Gastroesophageal sphincter (tissue), 4 donors: ENCODE measurements around the gene RMP24.

Experiments
- ATAC-seq: fragments of 150-250 bp; one replicate; pipeline ENCODE4 v1.9.1; 2016; ENCODE audit warnings: mild to moderate bottlenecking, moderate library complexity
- H3K27ac ChIP-seq, 4 donors: fragments of 200-600 bp; sonication (generic) in 3 of 4; 1 replicate in 3 of 4; 2 replicates in 1 of 4; pipeline ENCODE4 v1.5.1; 2016 to 2019
- H3K27me3 ChIP-seq: fragments of 200-600 bp; sonication (generic); one replicate; pipeline ENCODE4 v1.5.1; 2019
- H3K36me3 ChIP-seq, 2 donors: fragments of 200-600 bp; sonication (generic); one replicate each; pipeline ENCODE4 v1.5.1; 2019; ENCODE audit warnings: control low read depth in 1 of 2
- H3K4me1 ChIP-seq, 3 donors: fragments of 200-600 bp; sonication (generic); 1 replicate in 2 of 3; 2 replicates in 1 of 3; pipeline ENCODE4 v1.5.1; 2016 to 2019; ENCODE audit warnings: control low read depth in 2 of 3
- H3K4me3 ChIP-seq, 2 donors: fragments of 200-600 bp; sonication (generic); one replicate each; pipeline ENCODE4 v1.5.1; 2019; ENCODE audit warnings: mild to moderate bottlenecking in 1 of 2, moderate library complexity in 1 of 2
- H3K9me3 ChIP-seq, 3 donors: fragments of 200-600 bp; sonication (generic); one replicate each; pipeline ENCODE4 v1.5.1; 2017 to 2019; ENCODE audit warnings: control low read depth in 2 of 3
- CTCF ChIP-seq, 4 experiments: fragments of 200-600 bp in 2 of 4; fragments of 450-650 bp in 2 of 4; sonication (generic) in 1 of 4; IDR thresholded peaks; one replicate each; pipeline ENCODE4 v1.5.1; 2017 to 2019; ENCODE audit warnings: antibody characterized with exemption in 4 of 4, mild to moderate bottlenecking in 2 of 4, moderate library complexity in 2 of 4
- EP300 ChIP-seq: sonication (generic); formaldehyde crosslinking; IDR thresholded peaks from one replicate; pipeline ENCODE4 v1.6.1; 2017; ENCODE audit warnings: antibody characterized with exemption, mild to moderate bottlenecking
- POLR2A ChIP-seq, 2 donors: fragments of 450-650 bp; IDR thresholded peaks; one replicate each; pipeline ENCODE4 v1.6.1; 2017; ENCODE audit warnings: antibody characterized with exemption in 2 of 2, mild to moderate bottlenecking in 2 of 2, moderate library complexity in 1 of 2
- POLR2AphosphoS5 ChIP-seq: sonication (generic); formaldehyde crosslinking; IDR thresholded peaks from one replicate; pipeline ENCODE4 v1.6.1; 2017; ENCODE audit warnings: antibody characterized with exemption
- WGBS, 2 donors: methylation state at CpG; one replicate each; pipeline ENCODE4 v1.1.5; 2018; ENCODE audit warnings: low coverage in 1 of 2; 5-methylcytosine and 5-hydroxymethylcytosine counted together

The RMP24 gene

GRCh38 chr18:35983147-35983546, 10.7 kb downstream of the RMP24 start:
- Histone ChIP-seq H3K27ac (no peak overlapping the region), H3K4me3 (no peak overlapping the region), H3K36me3 (peaks cover 0 to 60% of the 10 kb centered on the region in 2 donors), H3K9me3 (no peaks in the 10 kb centered on the region), H3K4me1 (no peaks in the 10 kb centered on the region), H3K27me3 (no peaks in the 10 kb centered on the region)
- ATAC-seq: no peak
- TF ChIP-seq EP300 (no peak), POLR2AphosphoS5 (no peak), CTCF (IDR thresholded peaks at IDR 0.05) (no peak), POLR2A (IDR thresholded peaks at IDR 0.05) (no peak)

GRCh38 chr18:35983818-35984217, 11.3 kb downstream of the RMP24 start:
- 77 to 90% methylated on average over 2 to 5 of the region's 5 CpGs for WGBS, 2 donors
- H3K4me3 ChIP-seq: no peak overlapping the region
- no peaks in the 10 kb centered on the region for H3K4me1 ChIP-seq
- no peak overlapping the region for H3K27ac ChIP-seq
- ATAC-seq: no peak
- no peaks in the 10 kb centered on the region for H3K27me3 ChIP-seq
- TF ChIP-seq EP300: no peak
- no peak for TF ChIP-seq POLR2AphosphoS5
- TF ChIP-seq POLR2A (IDR thresholded peaks at IDR 0.05): no peak
- peaks cover 0 to 60% of the 10 kb centered on the region in 2 donors for H3K36me3 ChIP-seq
- H3K9me3 ChIP-seq: no peaks in the 10 kb centered on the region

- Histone ChIP-seq H3K4me1 (no peaks in the 10 kb centered on the region), H3K36me3 (peaks cover 0 to 39% of the 10 kb centered on the region in 2 donors), H3K27ac (no peak overlapping the region), H3K27me3 (no peaks in the 10 kb centered on the region), H3K9me3 (no peaks in the 10 kb centered on the region), H3K4me3 (no peak overlapping the region)
- no peak for ATAC-seq
- TF ChIP-seq CTCF (IDR thresholded peaks at IDR 0.05) (no peak), POLR2A (IDR thresholded peaks at IDR 0.05) (no peak), POLR2AphosphoS5 (no peak)
These were observed 19.2 kb downstream of the RMP24 start for GRCh38 chr18:35991696-35992095.

GRCh38 chr18:35993013-35993412, 20.5 kb downstream of the RMP24 start:
- H3K4me3 ChIP-seq: no peak overlapping the region
- WGBS, 2 donors: 91 to 92% methylated on average over 6 of the region's 6 CpGs
- no peaks in the 10 kb centered on the region for H3K4me1 ChIP-seq
- H3K27ac ChIP-seq: no peak overlapping the region
- no peak for ATAC-seq
- peaks cover 0 to 39% of the 10 kb centered on the region in 2 donors for H3K36me3 ChIP-seq
- no peaks in the 10 kb centered on the region for H3K9me3 ChIP-seq
- H3K27me3 ChIP-seq: no peaks in the 10 kb centered on the region
- TF ChIP-seq POLR2A (IDR thresholded peaks at IDR 0.05): no peak

- 54 to 65% methylated on average over 1 of the region's 1 CpG for WGBS, 2 donors
- H3K27ac ChIP-seq: no peak overlapping the region
- no peaks in the 10 kb centered on the region for H3K36me3 ChIP-seq
- no peak for ATAC-seq
- H3K4me1 ChIP-seq: no peaks in the 10 kb centered on the region
- H3K9me3 ChIP-seq: no peaks in the 10 kb centered on the region
- H3K4me3 ChIP-seq: no peak overlapping the region
- TF ChIP-seq POLR2AphosphoS5 (no peak), CTCF (IDR thresholded peaks at IDR 0.05) (no peak), POLR2A (IDR thresholded peaks at IDR 0.05) (no peak), EP300 (no peak)
- H3K27me3 ChIP-seq: no peaks in the 10 kb centered on the region
These were observed 26.5 kb downstream of the RMP24 start for GRCh38 chr18:35998967-35999366.

GRCh38 chr18:35999925-36000324, 27.4 kb downstream of the RMP24 start:
- WGBS, 2 donors: 30 to 33% methylated on average over 1 of the region's 1 CpG
- TF ChIP-seq CTCF (IDR thresholded peaks at IDR 0.05) (no peak), POLR2AphosphoS5 (no peak), POLR2A (IDR thresholded peaks at IDR 0.05) (no peak), EP300 (no peak)
- Histone ChIP-seq H3K27ac (no peak overlapping the region), H3K4me1 (no peaks in the 10 kb centered on the region), H3K27me3 (no peaks in the 10 kb centered on the region), H3K9me3 (no peaks in the 10 kb centered on the region), H3K4me3 (no peak overlapping the region), H3K36me3 (no peaks in the 10 kb centered on the region)
- ATAC-seq: no peak
